GM20000 (cell line): ENCODE measurements around the gene DMTF1.

Experiments
- DNase-seq: peaks from one replicate; pipeline ENCODE4 v3.0.0; 2012; ENCODE audit warnings: low spot score
- TF ChIP-seq, protein P1 (sequence below): IDR thresholded peaks from 2 replicates; pipeline ENCODE4 v1.5.1; 2012; ENCODE audit warnings: mild to moderate bottlenecking, control low read depth; ENCODE audit errors: extremely low read depth, missing control alignments

The DMTF1 gene

DNA sequence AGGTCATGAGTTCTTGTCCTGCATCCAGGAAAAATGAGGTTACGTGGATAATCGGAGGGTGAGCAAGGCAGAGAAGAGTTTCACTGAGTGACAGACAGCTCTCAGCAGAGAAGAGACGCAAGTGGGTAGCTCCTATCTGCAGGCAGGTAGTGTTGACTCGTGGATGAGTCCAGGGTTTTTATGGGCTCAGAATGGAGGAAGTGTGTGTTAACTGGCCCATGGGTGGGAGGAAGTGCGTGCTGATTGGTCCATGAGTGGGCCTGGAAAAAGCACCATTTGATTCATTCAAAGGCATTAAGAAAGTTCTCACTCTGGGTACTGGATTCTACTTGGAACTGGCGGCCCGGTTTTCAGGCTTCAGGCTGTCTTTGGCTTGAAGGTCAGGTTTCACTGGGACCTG lies 4.8 kb upstream of the DMTF1 start:
- no peak for DNase-seq
- TF ChIP-seq, protein P1, sequence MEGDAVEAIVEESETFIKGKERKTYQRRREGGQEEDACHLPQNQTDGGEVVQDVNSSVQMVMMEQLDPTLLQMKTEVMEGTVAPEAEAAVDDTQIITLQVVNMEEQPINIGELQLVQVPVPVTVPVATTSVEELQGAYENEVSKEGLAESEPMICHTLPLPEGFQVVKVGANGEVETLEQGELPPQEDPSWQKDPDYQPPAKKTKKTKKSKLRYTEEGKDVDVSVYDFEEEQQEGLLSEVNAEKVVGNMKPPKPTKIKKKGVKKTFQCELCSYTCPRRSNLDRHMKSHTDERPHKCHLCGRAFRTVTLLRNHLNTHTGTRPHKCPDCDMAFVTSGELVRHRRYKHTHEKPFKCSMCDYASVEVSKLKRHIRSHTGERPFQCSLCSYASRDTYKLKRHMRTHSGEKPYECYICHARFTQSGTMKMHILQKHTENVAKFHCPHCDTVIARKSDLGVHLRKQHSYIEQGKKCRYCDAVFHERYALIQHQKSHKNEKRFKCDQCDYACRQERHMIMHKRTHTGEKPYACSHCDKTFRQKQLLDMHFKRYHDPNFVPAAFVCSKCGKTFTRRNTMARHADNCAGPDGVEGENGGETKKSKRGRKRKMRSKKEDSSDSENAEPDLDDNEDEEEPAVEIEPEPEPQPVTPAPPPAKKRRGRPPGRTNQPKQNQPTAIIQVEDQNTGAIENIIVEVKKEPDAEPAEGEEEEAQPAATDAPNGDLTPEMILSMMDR: no peak

DNA sequence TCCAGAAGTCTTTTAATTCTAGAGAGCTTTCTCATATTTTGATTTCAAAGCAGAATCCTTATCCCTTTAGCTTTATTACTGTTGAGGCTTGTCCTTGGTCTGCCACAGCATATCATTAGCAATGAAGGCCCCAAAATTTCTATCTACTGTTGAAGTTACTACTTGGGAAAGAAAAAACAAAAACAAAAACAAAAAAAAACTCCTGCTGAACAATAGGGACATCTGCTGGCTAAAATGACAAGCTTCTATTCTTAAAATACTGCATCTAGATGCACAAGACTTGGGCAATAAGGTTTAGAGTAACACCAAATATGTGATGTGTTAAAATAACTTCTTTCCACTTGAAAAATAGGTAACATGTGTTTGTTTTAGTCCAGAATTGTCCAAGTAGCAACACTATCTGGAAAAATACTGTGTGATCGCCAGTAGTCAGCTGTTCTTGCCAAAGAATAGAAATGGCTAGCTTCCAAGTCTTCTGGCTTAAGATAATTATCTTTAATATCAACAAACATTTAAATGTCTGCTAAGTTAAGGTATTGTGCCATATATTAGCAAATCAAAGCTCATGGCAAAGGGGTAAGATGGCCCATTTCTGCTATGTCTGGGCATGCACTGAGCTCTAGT lies 3.8 kb upstream of the DMTF1 start:
- TF ChIP-seq, protein P1: peak; percentile 40
- no peak for DNase-seq

DNA sequence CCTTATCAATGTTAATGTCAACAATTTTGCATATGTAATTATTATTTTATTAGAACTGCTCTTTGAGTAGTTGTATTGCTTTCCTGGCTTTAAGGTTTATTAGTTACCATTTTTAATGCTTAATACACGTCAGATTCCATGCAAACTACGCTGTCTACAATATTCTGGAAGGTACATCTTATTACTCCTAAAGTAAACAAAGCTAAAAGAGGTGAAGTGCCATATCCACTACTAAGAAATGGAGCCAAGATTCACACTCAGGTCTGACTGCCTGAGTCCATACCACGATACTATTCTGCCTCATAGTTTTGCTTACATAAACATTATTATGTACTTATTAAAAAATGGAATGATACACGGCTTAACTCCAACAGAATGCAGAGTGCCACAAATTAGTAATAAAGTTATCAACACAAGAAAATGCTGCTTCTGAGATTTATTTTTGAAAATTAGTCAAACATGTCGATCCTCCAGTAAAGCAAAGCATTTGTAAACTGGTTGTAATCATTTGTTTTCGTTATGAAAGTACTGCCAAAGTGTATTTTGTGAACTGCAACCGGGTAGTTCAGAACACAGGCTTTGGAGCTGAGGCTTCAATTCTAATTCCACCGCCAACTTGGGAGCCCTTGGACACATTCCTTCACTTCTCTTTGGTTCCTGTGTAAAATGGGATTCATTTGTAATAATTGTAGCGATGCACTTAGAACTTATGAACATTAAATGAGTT lies 1.1 kb upstream of the DMTF1 start:
- TF ChIP-seq, protein P1: no peak
- DNase-seq: no peak

DNA sequence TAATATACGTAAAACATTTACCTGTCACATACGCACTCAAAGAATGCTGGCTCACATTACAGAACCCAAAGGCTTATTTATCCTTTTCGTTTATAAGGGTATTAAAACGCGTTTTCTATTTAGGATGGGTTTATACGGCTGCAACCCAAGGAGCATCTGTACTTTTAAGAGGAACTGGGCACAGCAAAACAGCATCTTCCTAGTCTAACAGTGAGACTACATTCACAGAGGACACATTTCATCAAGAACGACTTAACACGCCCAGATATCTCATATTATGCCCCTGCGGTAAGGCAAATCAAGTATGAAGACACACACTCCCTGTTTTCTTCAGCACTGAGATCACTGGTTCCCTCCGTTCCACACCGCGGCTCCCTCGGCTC lies 533 bp upstream of the DMTF1 start:
- TF ChIP-seq, protein P1: no peak
- no peak for DNase-seq

DNA sequence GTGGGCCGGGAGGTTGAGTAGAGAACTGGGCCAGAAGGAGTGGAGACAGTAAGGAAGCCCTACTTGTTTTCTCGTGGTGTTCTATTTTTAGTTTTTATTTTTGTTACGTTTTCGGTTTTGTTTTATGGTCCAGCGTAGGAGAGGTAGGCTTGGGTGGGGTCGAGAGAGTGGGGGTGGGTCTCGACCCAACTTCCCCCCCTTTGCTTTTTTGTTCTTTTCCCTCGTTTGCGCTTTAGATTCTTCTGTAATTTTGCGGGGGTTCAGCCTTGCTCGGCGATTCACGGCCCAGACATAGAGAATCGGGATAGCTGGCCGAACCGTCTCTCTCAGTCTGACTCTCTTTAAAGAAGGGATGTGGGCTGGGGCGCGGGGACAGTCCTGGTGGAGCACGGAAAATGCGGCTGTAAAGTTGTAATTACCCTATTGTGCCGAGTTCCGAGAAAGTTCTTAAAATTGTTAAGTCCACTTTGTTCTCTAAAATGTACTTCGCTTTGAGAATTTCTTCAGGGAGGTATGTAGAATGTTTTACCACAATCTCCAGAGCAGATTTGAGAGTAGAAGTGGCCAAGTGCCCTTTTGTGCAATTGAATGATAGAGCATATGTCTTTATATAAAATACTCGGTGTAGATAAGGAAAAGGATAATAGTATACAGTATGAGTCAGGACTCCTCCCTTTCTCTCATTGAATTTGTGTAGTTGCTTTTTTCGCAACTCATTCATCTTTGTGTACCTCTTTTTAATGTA lies 816 bp downstream of the DMTF1 start:
- TF ChIP-seq, protein P1: no peak
- peak; percentile 49 for DNase-seq

DNA sequence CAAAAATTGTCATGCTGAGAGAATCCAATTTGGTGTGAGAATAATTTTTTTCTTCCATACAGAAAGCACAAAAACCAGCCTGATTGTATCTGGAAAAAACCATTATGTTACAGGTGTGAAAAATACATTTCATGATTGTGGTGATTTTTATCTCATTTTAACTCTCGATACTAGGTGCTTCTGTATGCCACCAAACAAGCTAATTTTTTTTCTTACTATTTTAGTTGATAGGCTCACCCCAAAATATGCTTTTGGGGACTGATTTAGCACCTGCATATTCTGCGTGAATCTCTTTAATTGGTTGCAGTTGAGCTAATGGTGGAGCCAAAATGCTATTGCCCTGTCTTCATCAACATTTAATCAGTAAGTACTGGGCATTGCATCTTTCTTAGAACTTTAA lies 1.9 kb downstream of the DMTF1 start:
- TF ChIP-seq, protein P1: no peak
- DNase-seq: no peak

DNA sequence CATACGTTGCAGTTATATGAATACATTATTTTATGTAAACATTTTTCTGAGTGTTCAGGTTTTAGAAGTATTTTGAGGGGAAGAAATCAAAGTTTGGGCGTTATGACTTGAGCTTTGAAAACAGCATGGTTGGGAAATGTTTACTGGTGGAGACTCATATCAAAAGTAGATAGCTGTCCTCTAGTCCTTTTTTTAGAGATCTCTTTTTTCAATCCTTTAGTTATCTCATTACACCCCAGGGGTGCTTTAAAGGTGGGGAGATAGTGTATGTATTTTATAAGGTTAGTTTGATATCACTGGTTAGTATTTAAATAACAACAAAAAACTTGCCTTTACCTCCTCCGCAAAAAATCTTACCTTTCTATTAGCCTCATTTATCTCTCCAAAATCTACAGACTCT lies 2.3 kb downstream of the DMTF1 start:
- DNase-seq: no peak
- TF ChIP-seq, protein P1: no peak
